ENCODE results near the gene STX4. TPM values are rescaled to one million over a fixed set of nuclear protein-coding genes. Genes with fewer than 3 reads are reported as not detected.

Gene STX4
- total RNA-seq, 1 donor: 26.8 TPM

- peaks cover 48% of the 10 kb centered on the region for H3K79me2 ChIP-seq (ENCODE audit: insufficient read depth, low read length)
Measured at GRCh38 chr16:31082368-31083045, 49.1 kb downstream of the STX4 start.

DNA sequence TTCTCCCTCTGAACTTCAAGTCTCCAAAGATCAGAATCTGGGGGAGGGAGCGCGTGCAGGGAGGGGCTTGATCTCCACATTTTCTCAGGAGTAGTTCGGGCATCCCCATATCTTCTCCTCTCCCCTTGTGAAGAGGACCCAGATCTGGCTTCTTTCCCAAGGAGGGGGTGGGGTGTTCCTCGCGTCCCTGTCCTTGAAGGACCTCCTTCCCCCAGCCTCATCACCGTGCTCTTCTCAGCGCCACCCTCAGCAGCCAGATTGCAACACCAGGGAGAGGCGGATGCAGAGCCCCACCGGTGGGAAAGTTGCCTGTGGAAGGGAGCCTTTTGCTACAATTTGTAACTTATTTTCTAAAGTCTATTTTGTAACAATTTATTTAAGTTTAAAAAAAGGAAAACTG, 49.7 kb downstream of the STX4 start:
- Histone ChIP-seq H3K79me2 (ENCODE audit: insufficient read depth, low read length) (peaks cover 45% of the 10 kb centered on the region), H3K36me3 (ENCODE audit: insufficient read depth, low read length) (peaks cover 26% of the 10 kb centered on the region)

More at GRCh38 chr16:31082368-31083045, 49.1 kb downstream of the STX4 start:
- Histone ChIP-seq H3K4me2 (ENCODE audit: insufficient read depth, low read length) (no peak overlapping the region), H3K36me3 (ENCODE audit: insufficient read depth, low read length) (peaks cover 32% of the 10 kb centered on the region), H2AFZ (ENCODE audit: low read length) (no peak overlapping the region), H3K4me3 (ENCODE audit: insufficient read depth, low read length) (no peak overlapping the region), H3K27ac (ENCODE audit: low read depth, low read length) (no peak overlapping the region), H3K9me3 (ENCODE audit: low read depth, low read length) (no peaks in the 10 kb centered on the region), H3K4me1 (ENCODE audit: insufficient read depth, low read length) (no peaks in the 10 kb centered on the region), H4K20me1 (ENCODE audit: insufficient read depth, low read length) (no peaks in the 10 kb centered on the region), H3K27me3 (ENCODE audit: insufficient read depth, low read length) (no peaks in the 10 kb centered on the region)
- peak; percentile 61 for DNase-seq (ENCODE audit: insufficient read length, low spot score, missing footprints)
- TF ChIP-seq CTCF (IDR thresholded peaks at IDR 0.05; ENCODE audit: extremely low read depth, low read depth, low read length): no peak

DNA sequence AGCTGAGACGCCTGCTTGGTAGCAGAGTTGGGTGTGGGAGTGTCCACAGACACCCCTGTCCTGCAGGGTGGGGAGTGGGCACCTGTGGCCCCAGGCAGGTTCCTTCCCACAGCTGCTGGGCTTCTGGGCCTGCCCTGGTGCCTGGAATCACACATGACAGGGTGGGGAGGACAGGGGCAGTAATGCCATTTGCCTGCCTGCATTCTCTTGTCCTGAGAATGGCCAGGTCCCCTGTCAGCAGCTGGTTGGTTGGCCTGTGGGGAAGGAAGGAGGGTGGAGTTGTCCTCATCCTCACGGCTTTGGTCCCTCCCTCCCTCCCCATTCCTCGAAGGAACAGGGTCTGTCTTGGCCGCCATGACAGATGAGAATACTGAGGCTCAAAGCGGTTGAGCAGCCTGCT, 50.2 kb downstream of the STX4 start:
- H3K27me3 ChIP-seq (ENCODE audit: insufficient read depth, low read length): no peaks in the 10 kb centered on the region
- no peak overlapping the region for H3K27ac ChIP-seq (ENCODE audit: low read depth, low read length)
- H3K79me2 ChIP-seq (ENCODE audit: insufficient read depth, low read length): peaks cover 45% of the 10 kb centered on the region
- no peaks in the 10 kb centered on the region for H3K9me3 ChIP-seq (ENCODE audit: low read depth, low read length)
- H3K4me2 ChIP-seq (ENCODE audit: insufficient read depth, low read length): no peak overlapping the region
- no peak overlapping the region for H3K4me3 ChIP-seq (ENCODE audit: insufficient read depth, low read length)
- no peaks in the 10 kb centered on the region for H3K4me1 ChIP-seq (ENCODE audit: insufficient read depth, low read length)
- peak; percentile 82 for DNase-seq (ENCODE audit: insufficient read length, low spot score, missing footprints)
- no peak overlapping the region for H2AFZ ChIP-seq (ENCODE audit: low read length)
- no peak for TF ChIP-seq CTCF (IDR thresholded peaks at IDR 0.05; ENCODE audit: extremely low read depth, low read depth, low read length)
- H3K36me3 ChIP-seq (ENCODE audit: insufficient read depth, low read length): peaks cover 22% of the 10 kb centered on the region
- no peaks in the 10 kb centered on the region for H4K20me1 ChIP-seq (ENCODE audit: insufficient read depth, low read length)

More for the DNA sequence above, 49.7 kb downstream of the STX4 start:
- no peak overlapping the region for H3K27ac ChIP-seq (ENCODE audit: low read depth, low read length)
- no peaks in the 10 kb centered on the region for H3K4me1 ChIP-seq (ENCODE audit: insufficient read depth, low read length)
- DNase-seq (ENCODE audit: insufficient read length, low spot score, missing footprints): peak; percentile 86
- H2AFZ ChIP-seq (ENCODE audit: low read length): no peak overlapping the region
- H3K27me3 ChIP-seq (ENCODE audit: insufficient read depth, low read length): no peaks in the 10 kb centered on the region
- H3K9me3 ChIP-seq (ENCODE audit: low read depth, low read length): no peaks in the 10 kb centered on the region
- TF ChIP-seq CTCF (IDR thresholded peaks at IDR 0.05; ENCODE audit: extremely low read depth, low read depth, low read length): no peak
- H4K20me1 ChIP-seq (ENCODE audit: insufficient read depth, low read length): no peaks in the 10 kb centered on the region
- no peak overlapping the region for H3K4me2 ChIP-seq (ENCODE audit: insufficient read depth, low read length)
- H3K4me3 ChIP-seq (ENCODE audit: insufficient read depth, low read length): no peak overlapping the region

DNA sequence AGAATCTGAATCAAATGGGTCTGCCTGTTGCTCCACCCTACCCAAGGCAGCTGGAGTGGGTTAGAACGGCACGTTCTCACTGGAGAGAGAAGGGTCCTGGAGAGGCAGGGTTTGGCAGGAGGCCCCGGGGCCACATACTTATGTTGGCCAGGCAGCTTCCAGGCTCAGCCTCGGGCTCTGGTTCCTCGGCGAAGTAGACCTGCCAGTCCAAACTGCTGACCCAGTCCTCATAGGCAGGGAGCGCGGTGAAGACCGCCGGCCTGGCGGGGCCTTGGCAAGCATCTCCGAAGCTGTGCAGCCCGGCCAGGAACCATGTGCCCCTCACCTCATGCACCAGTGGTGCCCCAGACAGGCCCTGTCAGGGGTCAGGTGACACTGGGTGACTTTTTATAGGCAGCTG, 50.6 kb downstream of the STX4 start:
- H2AFZ ChIP-seq (ENCODE audit: low read length): no peak overlapping the region
- H3K4me1 ChIP-seq (ENCODE audit: insufficient read depth, low read length): no peaks in the 10 kb centered on the region
- TF ChIP-seq CTCF (IDR thresholded peaks at IDR 0.05; ENCODE audit: extremely low read depth, low read depth, low read length): no peak
- no peak overlapping the region for H3K4me3 ChIP-seq (ENCODE audit: insufficient read depth, low read length)
- H3K9me3 ChIP-seq (ENCODE audit: low read depth, low read length): no peaks in the 10 kb centered on the region
- H3K79me2 ChIP-seq (ENCODE audit: insufficient read depth, low read length): peaks cover 45% of the 10 kb centered on the region
- no peaks in the 10 kb centered on the region for H3K27me3 ChIP-seq (ENCODE audit: insufficient read depth, low read length)
- H3K27ac ChIP-seq (ENCODE audit: low read depth, low read length): no peak overlapping the region
- no peak overlapping the region for H3K4me2 ChIP-seq (ENCODE audit: insufficient read depth, low read length)
- DNase-seq (ENCODE audit: insufficient read length, low spot score, missing footprints): peak; percentile 34
- no peaks in the 10 kb centered on the region for H4K20me1 ChIP-seq (ENCODE audit: insufficient read depth, low read length)
- H3K36me3 ChIP-seq (ENCODE audit: insufficient read depth, low read length): peaks cover 23% of the 10 kb centered on the region

Data from osteoblast (primary cell).